ENCODE data around the gene C4orf54.
A peak's percentile ranks its signal among the peaks of the same experiment; 100 is the strongest.

The C4orf54 gene

GRCh38 chr4:99669084-99669483 lies 11.5 kb upstream of the C4orf54 start:
- H3K36me3 ChIP-seq (ENCODE audit: control insufficient read depth, insufficient read depth, low read length): no peaks in the 10 kb centered on the region
- no peaks in the 10 kb centered on the region for H3K27me3 ChIP-seq (ENCODE audit: control insufficient read depth, insufficient read depth, low read length)
- H3K9ac ChIP-seq (ENCODE audit: low read length): no peak overlapping the region
- H3K4me1 ChIP-seq (ENCODE audit: control insufficient read depth, insufficient read depth, low read length): no peaks in the 10 kb centered on the region
- H3K4me3 ChIP-seq (ENCODE audit: low read length): no peak overlapping the region
- H3K27ac ChIP-seq (ENCODE audit: low read depth, low read length): no peak overlapping the region

GRCh38 chr4:99668472-99668871 lies 10.8 kb upstream of the C4orf54 start:
- Histone ChIP-seq H3K4me3 (ENCODE audit: low read length) (no peak overlapping the region), H3K27me3 (ENCODE audit: control insufficient read depth, insufficient read depth, low read length) (no peaks in the 10 kb centered on the region), H3K4me1 (ENCODE audit: control insufficient read depth, insufficient read depth, low read length) (no peaks in the 10 kb centered on the region), H3K36me3 (ENCODE audit: control insufficient read depth, insufficient read depth, low read length) (no peaks in the 10 kb centered on the region), H3K27ac (ENCODE audit: low read depth, low read length) (no peak overlapping the region), H3K9ac (ENCODE audit: low read length) (no peak overlapping the region)

GRCh38 chr4:99665983-99666382 lies 8.4 kb upstream of the C4orf54 start:
- H3K27ac ChIP-seq (ENCODE audit: low read depth, low read length): no peak overlapping the region
- no peaks in the 10 kb centered on the region for H3K4me1 ChIP-seq (ENCODE audit: control insufficient read depth, insufficient read depth, low read length)
- no peaks in the 10 kb centered on the region for H3K36me3 ChIP-seq (ENCODE audit: control insufficient read depth, insufficient read depth, low read length)
- H3K4me3 ChIP-seq (ENCODE audit: low read length): no peak overlapping the region
- H3K9ac ChIP-seq (ENCODE audit: low read length): no peak overlapping the region
- H3K27me3 ChIP-seq (ENCODE audit: control insufficient read depth, insufficient read depth, low read length): no peaks in the 10 kb centered on the region

GRCh38 chr4:99664716-99665115 lies 7.1 kb upstream of the C4orf54 start:
- H3K4me1 ChIP-seq (ENCODE audit: control insufficient read depth, insufficient read depth, low read length): no peaks in the 10 kb centered on the region
- H3K9ac ChIP-seq (ENCODE audit: low read length): no peak overlapping the region
- no peaks in the 10 kb centered on the region for H3K36me3 ChIP-seq (ENCODE audit: control insufficient read depth, insufficient read depth, low read length)
- H3K4me3 ChIP-seq (ENCODE audit: low read length): no peak overlapping the region
- H3K27me3 ChIP-seq (ENCODE audit: control insufficient read depth, insufficient read depth, low read length): no peaks in the 10 kb centered on the region
- H3K27ac ChIP-seq (ENCODE audit: low read depth, low read length): no peak overlapping the region

- H3K27ac ChIP-seq (ENCODE audit: low read depth, low read length): no peak overlapping the region
- H3K9ac ChIP-seq (ENCODE audit: low read length): no peak overlapping the region
- no peaks in the 10 kb centered on the region for H3K36me3 ChIP-seq (ENCODE audit: control insufficient read depth, insufficient read depth, low read length)
- H3K27me3 ChIP-seq (ENCODE audit: control insufficient read depth, insufficient read depth, low read length): no peaks in the 10 kb centered on the region
- no peaks in the 10 kb centered on the region for H3K4me1 ChIP-seq (ENCODE audit: control insufficient read depth, insufficient read depth, low read length)
- no peak overlapping the region for H3K4me3 ChIP-seq (ENCODE audit: low read length)
Observed at GRCh38 chr4:99661907-99662306, 4.3 kb upstream of the C4orf54 start.

GRCh38 chr4:99658666-99659065 lies 1.0 kb upstream of the C4orf54 start:
- peak overlapping the region; percentile 11 for H3K27ac ChIP-seq (ENCODE audit: low read depth, low read length)
- H3K36me3 ChIP-seq (ENCODE audit: control insufficient read depth, insufficient read depth, low read length): no peaks in the 10 kb centered on the region
- no peaks in the 10 kb centered on the region for H3K27me3 ChIP-seq (ENCODE audit: control insufficient read depth, insufficient read depth, low read length)
- no peak overlapping the region for H3K9ac ChIP-seq (ENCODE audit: low read length)
- no peak overlapping the region for H3K4me3 ChIP-seq (ENCODE audit: low read length)
- peaks cover 9% of the 10 kb centered on the region for H3K4me1 ChIP-seq (ENCODE audit: control insufficient read depth, insufficient read depth, low read length)

- Histone ChIP-seq H3K4me3 (ENCODE audit: low read length) (no peak overlapping the region), H3K27ac (ENCODE audit: low read depth, low read length) (peak overlapping the region; percentile 14), H3K4me1 (ENCODE audit: control insufficient read depth, insufficient read depth, low read length) (peaks cover 9% of the 10 kb centered on the region), H3K9ac (ENCODE audit: low read length) (no peak overlapping the region), H3K27me3 (ENCODE audit: control insufficient read depth, insufficient read depth, low read length) (no peaks in the 10 kb centered on the region), H3K36me3 (ENCODE audit: control insufficient read depth, insufficient read depth, low read length) (no peaks in the 10 kb centered on the region)
Observed at GRCh38 chr4:99655308-99656081, 2.1 kb downstream of the C4orf54 start.

GRCh38 chr4:99654361-99654761 lies 3.3 kb downstream of the C4orf54 start:
- Histone ChIP-seq H3K27ac (ENCODE audit: low read depth, low read length) (no peak overlapping the region), H3K4me1 (ENCODE audit: control insufficient read depth, insufficient read depth, low read length) (peaks cover 9% of the 10 kb centered on the region), H3K27me3 (ENCODE audit: control insufficient read depth, insufficient read depth, low read length) (no peaks in the 10 kb centered on the region), H3K36me3 (ENCODE audit: control insufficient read depth, insufficient read depth, low read length) (no peaks in the 10 kb centered on the region), H3K9ac (ENCODE audit: low read length) (no peak overlapping the region), H3K4me3 (ENCODE audit: low read length) (no peak overlapping the region)

GRCh38 chr4:99653916-99654315 lies 3.7 kb downstream of the C4orf54 start:
- H3K27ac ChIP-seq (ENCODE audit: low read depth, low read length): no peak overlapping the region
- H3K4me3 ChIP-seq (ENCODE audit: low read length): no peak overlapping the region
- H3K36me3 ChIP-seq (ENCODE audit: control insufficient read depth, insufficient read depth, low read length): no peaks in the 10 kb centered on the region
- peaks cover 9% of the 10 kb centered on the region for H3K4me1 ChIP-seq (ENCODE audit: control insufficient read depth, insufficient read depth, low read length)
- H3K27me3 ChIP-seq (ENCODE audit: control insufficient read depth, insufficient read depth, low read length): no peaks in the 10 kb centered on the region
- H3K9ac ChIP-seq (ENCODE audit: low read length): no peak overlapping the region

- Histone ChIP-seq H3K27ac (ENCODE audit: low read depth, low read length) (no peak overlapping the region), H3K4me1 (ENCODE audit: control insufficient read depth, insufficient read depth, low read length) (peaks cover 9% of the 10 kb centered on the region), H3K9ac (ENCODE audit: low read length) (no peak overlapping the region), H3K27me3 (ENCODE audit: control insufficient read depth, insufficient read depth, low read length) (no peaks in the 10 kb centered on the region), H3K36me3 (ENCODE audit: control insufficient read depth, insufficient read depth, low read length) (no peaks in the 10 kb centered on the region), H3K4me3 (ENCODE audit: low read length) (no peak overlapping the region)
Observed at GRCh38 chr4:99652596-99653436, 4.8 kb downstream of the C4orf54 start.

- H3K4me3 ChIP-seq (ENCODE audit: low read length): no peak overlapping the region
- H3K27ac ChIP-seq (ENCODE audit: low read depth, low read length): no peak overlapping the region
- peaks cover 9% of the 10 kb centered on the region for H3K4me1 ChIP-seq (ENCODE audit: control insufficient read depth, insufficient read depth, low read length)
- H3K9ac ChIP-seq (ENCODE audit: low read length): no peak overlapping the region
- no peaks in the 10 kb centered on the region for H3K27me3 ChIP-seq (ENCODE audit: control insufficient read depth, insufficient read depth, low read length)
- H3K36me3 ChIP-seq (ENCODE audit: control insufficient read depth, insufficient read depth, low read length): no peaks in the 10 kb centered on the region
Observed at GRCh38 chr4:99651811-99652485, 5.7 kb downstream of the C4orf54 start.

- Histone ChIP-seq H3K9ac (ENCODE audit: low read length) (no peak overlapping the region), H3K4me3 (ENCODE audit: low read length) (no peak overlapping the region), H3K36me3 (ENCODE audit: control insufficient read depth, insufficient read depth, low read length) (no peaks in the 10 kb centered on the region), H3K27me3 (ENCODE audit: control insufficient read depth, insufficient read depth, low read length) (no peaks in the 10 kb centered on the region), H3K27ac (ENCODE audit: low read depth, low read length) (no peak overlapping the region), H3K4me1 (ENCODE audit: control insufficient read depth, insufficient read depth, low read length) (peaks cover 9% of the 10 kb centered on the region)
Observed at GRCh38 chr4:99651016-99651769, 6.4 kb downstream of the C4orf54 start.
